Measurements from ENCODE around the gene CCDC13.
A peak's percentile ranks its signal among the peaks of the same experiment; 100 is the strongest.

CCDC13 gene

DNA sequence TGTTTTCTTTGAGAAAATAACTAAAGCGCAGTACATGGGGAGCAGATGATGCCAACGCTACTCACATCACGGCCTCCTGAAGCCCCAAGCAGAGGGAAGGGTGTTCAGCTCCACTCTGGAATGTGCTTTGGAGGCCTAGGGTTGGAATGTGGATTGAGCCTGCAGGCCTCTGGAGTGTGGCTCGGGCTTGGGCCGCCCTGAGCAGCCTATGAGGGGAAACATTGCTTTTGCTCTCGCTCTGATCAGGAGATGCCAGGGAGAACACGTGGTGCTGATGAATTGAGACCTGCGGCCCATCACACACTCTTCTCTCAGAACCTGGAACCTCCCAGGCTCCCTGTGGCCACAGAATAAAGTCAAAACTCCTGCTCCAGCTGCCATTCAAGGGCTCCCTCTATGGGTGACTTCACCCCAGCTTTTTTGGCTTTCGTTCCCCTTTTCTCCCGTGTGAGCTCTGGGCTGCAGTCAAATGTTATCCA lies 23.3 kb downstream of the CCDC13 start:
- in situ Hi-C loops (cut with MboI; ENCODE audit: low sequenced_read_pairs, unreplicated experiment): no loop called here
- TF ChIP-seq, protein P1, sequence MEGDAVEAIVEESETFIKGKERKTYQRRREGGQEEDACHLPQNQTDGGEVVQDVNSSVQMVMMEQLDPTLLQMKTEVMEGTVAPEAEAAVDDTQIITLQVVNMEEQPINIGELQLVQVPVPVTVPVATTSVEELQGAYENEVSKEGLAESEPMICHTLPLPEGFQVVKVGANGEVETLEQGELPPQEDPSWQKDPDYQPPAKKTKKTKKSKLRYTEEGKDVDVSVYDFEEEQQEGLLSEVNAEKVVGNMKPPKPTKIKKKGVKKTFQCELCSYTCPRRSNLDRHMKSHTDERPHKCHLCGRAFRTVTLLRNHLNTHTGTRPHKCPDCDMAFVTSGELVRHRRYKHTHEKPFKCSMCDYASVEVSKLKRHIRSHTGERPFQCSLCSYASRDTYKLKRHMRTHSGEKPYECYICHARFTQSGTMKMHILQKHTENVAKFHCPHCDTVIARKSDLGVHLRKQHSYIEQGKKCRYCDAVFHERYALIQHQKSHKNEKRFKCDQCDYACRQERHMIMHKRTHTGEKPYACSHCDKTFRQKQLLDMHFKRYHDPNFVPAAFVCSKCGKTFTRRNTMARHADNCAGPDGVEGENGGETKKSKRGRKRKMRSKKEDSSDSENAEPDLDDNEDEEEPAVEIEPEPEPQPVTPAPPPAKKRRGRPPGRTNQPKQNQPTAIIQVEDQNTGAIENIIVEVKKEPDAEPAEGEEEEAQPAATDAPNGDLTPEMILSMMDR (IDR thresholded peaks at IDR 0.05; ENCODE audit: borderline replicate concordance, control extremely low read depth, extremely low read depth, insufficient read depth, missing control alignments): peak; percentile 25
- DNase-seq (ENCODE audit: low spot score): peak; percentile 56

DNA sequence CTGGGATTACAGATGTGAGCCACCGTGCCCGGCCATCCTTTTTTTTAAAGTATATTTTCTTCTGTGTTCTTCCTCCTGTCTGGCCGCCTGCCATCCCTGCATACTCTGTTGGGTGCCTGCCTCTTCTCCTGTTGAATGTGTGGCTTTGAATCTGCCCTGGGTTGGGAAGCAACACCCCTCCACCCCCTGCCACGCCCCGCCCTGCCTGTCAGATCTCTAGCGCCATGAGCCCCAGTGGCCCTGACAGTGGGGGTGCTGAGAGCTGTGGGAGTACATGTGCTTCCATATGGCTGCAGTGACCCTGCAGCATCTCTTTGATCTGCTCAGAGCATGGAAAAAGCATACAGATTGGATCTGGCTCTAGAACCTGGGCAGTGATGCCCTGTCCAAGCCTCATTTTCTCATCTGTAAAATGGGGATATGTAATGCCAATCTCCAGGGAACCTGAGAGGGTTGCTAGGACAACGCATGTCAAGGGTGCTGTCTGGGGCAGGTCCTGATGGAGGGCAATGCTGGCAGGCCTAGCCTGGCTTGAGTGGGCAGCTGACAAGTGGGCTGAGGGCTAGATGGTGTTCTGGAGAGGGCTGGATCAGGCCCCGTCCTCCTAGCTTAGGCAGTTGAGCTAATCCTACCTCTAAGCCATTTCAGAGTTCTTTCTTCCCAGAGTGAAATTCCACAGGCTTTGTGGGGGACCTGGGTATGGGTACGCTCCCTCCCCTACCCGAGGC lies 23.9 kb downstream of the CCDC13 start:
- no peak for DNase-seq (ENCODE audit: low spot score)
- in situ Hi-C loops (cut with MboI; ENCODE audit: low sequenced_read_pairs, unreplicated experiment): no loop called here
- TF ChIP-seq, protein P1 (IDR thresholded peaks at IDR 0.05; ENCODE audit: borderline replicate concordance, control extremely low read depth, extremely low read depth, insufficient read depth, missing control alignments): no peak

DNA sequence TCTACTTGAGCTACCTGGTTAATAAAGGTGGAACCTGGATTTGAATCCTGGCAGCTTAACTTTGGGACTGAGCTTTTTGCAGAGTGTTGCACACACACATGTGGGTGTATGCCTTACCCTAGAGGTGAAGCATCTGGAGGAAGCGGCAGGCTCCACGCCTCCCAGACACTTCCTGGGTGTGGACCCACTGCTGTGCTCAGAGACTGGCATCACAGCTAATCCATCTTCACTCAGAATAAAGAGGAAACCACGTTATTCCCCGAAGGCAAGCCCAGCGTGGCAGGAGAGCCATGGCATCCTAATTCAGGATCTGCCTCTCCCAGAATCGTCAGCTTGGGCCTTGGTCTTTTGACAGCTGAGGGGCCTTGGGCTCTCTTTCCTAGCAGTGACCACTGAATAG lies 25.5 kb downstream of the CCDC13 start:
- DNase-seq (ENCODE audit: low spot score): no peak
- in situ Hi-C loops (cut with MboI; ENCODE audit: low sequenced_read_pairs, unreplicated experiment): no loop called here

DNA sequence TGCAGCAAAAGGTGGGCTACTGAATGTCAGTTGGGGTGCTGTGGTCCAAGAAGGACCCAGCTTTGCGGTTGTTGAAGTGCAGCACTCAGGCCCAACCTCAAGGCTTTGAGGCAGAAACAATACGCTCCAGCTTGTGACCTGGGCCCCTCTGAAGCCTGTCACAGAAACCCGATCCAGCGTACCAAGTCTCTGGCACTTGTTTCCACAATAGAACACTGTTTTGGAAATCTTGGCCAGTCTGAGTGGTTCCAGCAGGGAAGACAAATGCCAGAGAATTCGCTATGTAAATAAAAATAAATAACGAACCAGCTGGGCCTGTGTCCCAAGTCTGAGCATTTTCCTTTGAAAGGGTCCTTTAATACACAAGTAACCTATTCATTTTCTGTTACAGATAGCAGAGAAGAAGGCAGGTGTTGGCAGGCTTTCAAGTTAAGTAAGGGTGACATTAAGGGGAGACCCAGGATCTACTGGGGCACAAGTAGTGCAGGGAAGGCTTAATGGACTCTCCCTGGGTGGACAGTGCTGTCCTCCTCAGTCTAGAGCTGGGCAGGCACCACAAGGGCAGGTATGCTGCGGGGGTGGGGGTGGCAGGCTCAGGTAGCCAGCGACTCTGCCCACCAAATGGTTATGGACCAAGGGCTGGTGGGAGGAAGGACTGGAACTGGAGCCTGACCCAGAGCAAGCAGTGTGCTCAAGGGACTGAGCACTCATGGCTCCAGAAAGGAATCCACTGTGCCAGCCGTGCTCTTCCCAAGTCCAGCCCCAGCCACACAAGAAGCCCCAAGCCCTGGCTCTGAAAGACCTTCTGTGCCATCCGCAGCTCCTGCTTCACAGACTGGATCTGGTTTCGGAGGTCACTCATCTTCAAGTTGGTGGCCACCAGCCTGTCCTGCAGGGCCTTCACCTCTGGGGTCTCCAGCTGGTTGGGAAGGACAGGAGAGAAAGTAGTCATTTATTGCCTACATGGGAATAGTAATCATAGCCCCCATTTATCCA lies 26.3 kb downstream of the CCDC13 start:
- in situ Hi-C loops (cut with MboI; ENCODE audit: low sequenced_read_pairs, unreplicated experiment): no loop called here
- DNase-seq (ENCODE audit: low spot score): no peak
- TF ChIP-seq, protein P1 (IDR thresholded peaks at IDR 0.05; ENCODE audit: borderline replicate concordance, control extremely low read depth, extremely low read depth, insufficient read depth, missing control alignments): no peak

More for the DNA sequence above, 25.5 kb downstream of the CCDC13 start:
- TF ChIP-seq, protein P1 (IDR thresholded peaks at IDR 0.05; ENCODE audit: borderline replicate concordance, control extremely low read depth, extremely low read depth, insufficient read depth, missing control alignments): no peak

DNA sequence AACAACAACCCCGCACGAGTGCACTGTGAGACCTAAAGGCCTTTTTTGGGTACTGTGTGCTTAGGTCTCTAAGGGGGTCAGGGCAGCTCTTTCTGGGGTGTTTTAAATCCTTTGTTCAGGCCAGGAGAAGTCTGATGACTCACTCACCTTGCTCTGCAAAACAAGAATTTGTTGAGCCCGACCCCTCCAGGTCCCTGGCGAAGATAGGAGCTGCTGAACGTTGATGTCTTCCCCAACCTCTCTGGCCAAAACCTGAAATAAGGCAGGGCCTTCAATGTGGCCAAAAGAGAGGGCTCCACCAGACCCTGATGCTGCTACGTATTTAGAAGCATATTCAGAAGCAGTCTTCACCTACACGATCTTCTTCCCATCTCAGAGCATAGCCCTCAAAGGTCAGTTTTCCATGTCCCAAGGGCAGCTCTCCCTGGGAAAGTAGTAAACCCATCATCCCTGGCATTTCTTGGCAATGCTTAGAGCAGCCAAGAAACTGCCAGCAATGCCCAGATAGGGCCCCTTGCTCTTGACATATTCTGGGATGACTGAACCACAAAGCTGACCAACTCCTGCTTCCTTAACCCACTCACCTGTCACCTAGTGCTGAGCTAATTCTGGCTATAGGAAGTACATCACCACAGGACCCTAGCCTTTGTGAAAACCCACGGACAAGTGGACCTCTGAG lies 27.1 kb downstream of the CCDC13 start:
- in situ Hi-C loops (cut with MboI; ENCODE audit: low sequenced_read_pairs, unreplicated experiment): no loop called here
- TF ChIP-seq, protein P1 (IDR thresholded peaks at IDR 0.05; ENCODE audit: borderline replicate concordance, control extremely low read depth, extremely low read depth, insufficient read depth, missing control alignments): no peak
- no peak for DNase-seq (ENCODE audit: low spot score)

DNA sequence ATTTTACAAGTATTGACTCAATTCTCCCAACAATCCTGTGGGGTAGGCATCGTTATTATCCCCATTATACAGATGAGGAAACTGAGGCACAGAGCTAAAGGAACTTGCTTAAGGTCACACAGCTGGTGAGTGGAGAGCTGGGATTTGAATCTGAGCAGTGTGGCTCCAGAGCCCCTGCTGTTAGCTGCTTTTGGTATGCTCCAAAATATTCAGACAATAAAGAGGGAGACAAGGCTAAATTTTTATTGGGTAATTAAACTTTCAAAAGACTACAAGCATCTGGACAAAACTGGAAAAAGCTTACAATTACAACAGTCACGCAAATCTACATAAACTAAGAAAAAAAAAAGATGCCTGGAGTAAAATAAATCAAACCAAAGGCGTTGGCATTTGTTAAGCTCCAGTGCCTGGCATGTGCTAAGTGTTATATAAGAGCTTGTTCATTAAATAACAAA lies 27.7 kb downstream of the CCDC13 start:
- no peak for DNase-seq (ENCODE audit: low spot score)
- in situ Hi-C loops (cut with MboI; ENCODE audit: low sequenced_read_pairs, unreplicated experiment): no loop called here
- TF ChIP-seq, protein P1 (IDR thresholded peaks at IDR 0.05; ENCODE audit: borderline replicate concordance, control extremely low read depth, extremely low read depth, insufficient read depth, missing control alignments): no peak
